Gastrocnemius medialis (tissue), 4 donors: ENCODE data around the gene KDM6A. TPM values are rescaled to one million over a fixed set of nuclear protein-coding genes. Genes with fewer than 3 reads are reported as not detected.
"Not testable (repeated sequence)": the region's sequence is repeated elsewhere in the genome, so short reads cannot be mapped to it uniquely, and the experiment has no call there.

ENCODE experiments used
- ATAC-seq, 2 donors: fragments of 150-250 bp; one replicate each; pipeline ENCODE4 v1.9.1; 2016
- DNase-seq, 2 donors: peaks; one replicate each; pipeline ENCODE4 v3.0.0-alpha.2; 2019
- H3K27ac ChIP-seq, 4 donors: fragments of 200-600 bp; sonication (generic); 1 replicate in 1 of 4; 2 replicates in 3 of 4; pipeline ENCODE4 v1.5.1; 2016 to 2018; ENCODE audit warnings: mild to moderate bottlenecking in 2 of 4, moderate library complexity in 1 of 4
- H3K27me3 ChIP-seq, 3 donors: fragments of 200-600 bp; sonication (generic) in 2 of 3; 1 replicate in 1 of 3; 2 replicates in 2 of 3; pipeline versions ENCODE4 v1.5.1 to v1.6.0; 2016 to 2019; ENCODE audit warnings: mild to moderate bottlenecking in 1 of 3, moderate library complexity in 1 of 3
- H3K36me3 ChIP-seq, 2 donors: fragments of 200-600 bp; sonication (generic) in 1 of 2; one replicate each; pipeline ENCODE4 v1.5.1; 2017 to 2018
- H3K4me1 ChIP-seq, 2 donors: fragments of 200-600 bp; sonication (generic) in 1 of 2; one replicate each; pipeline ENCODE4 v1.5.1; 2016 to 2017; ENCODE audit warnings: mild to moderate bottlenecking in 2 of 2
- H3K4me3 ChIP-seq, 4 donors: fragments of 200-600 bp; sonication (generic) in 3 of 4; 1 replicate in 1 of 4; 2 replicates in 3 of 4; pipeline ENCODE4 v1.5.1; 2016 to 2019; ENCODE audit warnings: mild to moderate bottlenecking in 2 of 4
- H3K9me3 ChIP-seq, 3 donors: fragments of 200-600 bp; sonication (generic) in 2 of 3; 1 replicate in 1 of 3; 2 replicates in 2 of 3; pipeline ENCODE4 v1.5.1; 2016 to 2019
- POLR2A ChIP-seq, 2 donors: fragments of 450-650 bp; IDR thresholded peaks; one replicate each; pipeline ENCODE4 v1.6.1; 2017; ENCODE audit warnings: antibody characterized with exemption in 2 of 2, mild to moderate bottlenecking in 2 of 2, moderate library complexity in 2 of 2
- in situ Hi-C, 4 donors: fragments of 200-750 bp; cut with MboI; loops; one replicate each; pipeline versions ENCODE4 v1.15.0 to v1.8.0; 2017; ENCODE audit warnings: low sequenced_read_pairs in 4 of 4
- intact Hi-C: fragments of 100-400 bp; cut with DNase I; formaldehyde crosslinking; loops from one replicate; pipeline ENCODE4 v1.15.1; 2023; ENCODE audit warnings: low total_unique reads
- total RNA-seq, 4 donors: library from RNA; depleted of rRNA; stranded (reverse); fragments of >200 nt; gene quantifications; one replicate each; pipeline versions ENCODE4 v1.1.0 to v1.2.3, GENCODE V29; 2016
- TF ChIP-seq, protein P1 (sequence below), 5 experiments: fragments of 450-650 bp in 3 of 5; fragments of 200-600 bp in 2 of 5; sonication (generic) in 2 of 5; IDR thresholded peaks in 4 of 5; conservative IDR thresholded peaks in 1 of 5; 1 replicate in 4 of 5; 2 replicates in 1 of 5; pipeline ENCODE4 v1.5.1; 2016 to 2019; ENCODE audit warnings: antibody characterized with exemption in 5 of 5, mild to moderate bottlenecking in 3 of 5, moderate library complexity in 3 of 5

Gene KDM6A
- total RNA-seq, 4 donors from 2014 or later = 14.3 to 29.2 (median 20.1) TPM

DNA sequence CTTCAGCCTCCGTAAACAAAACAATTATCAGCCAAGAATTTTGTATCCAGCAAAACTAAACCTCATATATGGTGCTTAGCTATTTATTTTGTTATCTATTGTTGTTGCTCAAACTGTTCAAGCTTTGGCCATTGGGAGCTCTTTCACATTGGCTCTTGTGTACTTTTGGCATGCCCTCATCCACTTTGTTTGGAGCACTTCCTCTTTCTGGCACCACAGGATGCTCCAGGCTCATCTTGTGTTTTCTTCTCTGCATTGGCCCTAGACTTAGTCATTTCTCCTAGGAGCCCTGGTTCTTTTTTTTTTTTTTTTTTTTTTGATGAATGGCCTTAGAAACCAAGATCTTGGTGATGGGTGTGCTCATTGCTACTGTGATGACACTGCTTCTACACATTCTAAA is 253.2 kb downstream of the KDM6A start:
- no peak for TF ChIP-seq POLR2A (IDR thresholded peaks at IDR 0.05)
- TF ChIP-seq, protein P1, sequence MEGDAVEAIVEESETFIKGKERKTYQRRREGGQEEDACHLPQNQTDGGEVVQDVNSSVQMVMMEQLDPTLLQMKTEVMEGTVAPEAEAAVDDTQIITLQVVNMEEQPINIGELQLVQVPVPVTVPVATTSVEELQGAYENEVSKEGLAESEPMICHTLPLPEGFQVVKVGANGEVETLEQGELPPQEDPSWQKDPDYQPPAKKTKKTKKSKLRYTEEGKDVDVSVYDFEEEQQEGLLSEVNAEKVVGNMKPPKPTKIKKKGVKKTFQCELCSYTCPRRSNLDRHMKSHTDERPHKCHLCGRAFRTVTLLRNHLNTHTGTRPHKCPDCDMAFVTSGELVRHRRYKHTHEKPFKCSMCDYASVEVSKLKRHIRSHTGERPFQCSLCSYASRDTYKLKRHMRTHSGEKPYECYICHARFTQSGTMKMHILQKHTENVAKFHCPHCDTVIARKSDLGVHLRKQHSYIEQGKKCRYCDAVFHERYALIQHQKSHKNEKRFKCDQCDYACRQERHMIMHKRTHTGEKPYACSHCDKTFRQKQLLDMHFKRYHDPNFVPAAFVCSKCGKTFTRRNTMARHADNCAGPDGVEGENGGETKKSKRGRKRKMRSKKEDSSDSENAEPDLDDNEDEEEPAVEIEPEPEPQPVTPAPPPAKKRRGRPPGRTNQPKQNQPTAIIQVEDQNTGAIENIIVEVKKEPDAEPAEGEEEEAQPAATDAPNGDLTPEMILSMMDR (IDR thresholded peaks at IDR 0.05 in 4 of 5, conservative IDR thresholded peaks at IDR 0.05 in 1 of 5) = no peak
- in situ Hi-C loops = no loop called here
- no peak for ATAC-seq

DNA sequence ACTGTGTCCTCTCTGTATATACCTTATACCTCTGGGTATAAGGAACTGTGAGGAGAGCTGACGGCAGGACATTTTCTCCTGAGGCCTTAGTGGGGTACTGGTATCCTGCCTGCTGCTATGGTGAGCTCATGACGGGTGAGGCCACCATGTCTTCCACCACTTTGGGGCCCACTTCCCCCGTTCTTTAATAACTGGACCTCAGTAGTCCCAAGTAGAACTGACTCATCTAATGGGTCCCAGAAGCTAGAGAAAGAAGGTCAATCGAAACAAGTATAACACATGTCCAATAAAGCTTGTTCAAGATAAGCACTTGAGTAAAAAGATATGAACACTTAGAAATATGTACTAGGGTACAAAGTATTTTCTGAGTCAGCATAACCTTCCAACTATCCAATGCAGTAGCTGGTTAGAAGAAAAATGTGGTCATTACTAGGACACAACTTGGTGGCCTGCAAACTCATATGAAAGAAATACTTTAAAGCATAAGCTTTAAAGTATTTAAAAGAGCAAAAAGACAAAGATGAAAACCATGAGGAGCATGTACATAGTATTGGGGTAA is 256.0 kb downstream of the KDM6A start:
- no peaks in the 10 kb centered on the region for H3K4me1 ChIP-seq
- H3K4me3 ChIP-seq = no peak overlapping the region
- no peaks in the 10 kb centered on the region for H3K36me3 ChIP-seq
- TF ChIP-seq POLR2A (IDR thresholded peaks at IDR 0.05) = no peak
- TF ChIP-seq, protein P1 (IDR thresholded peaks at IDR 0.05 in 4 of 5, conservative IDR thresholded peaks at IDR 0.05 in 1 of 5) = no peak
- in situ Hi-C loops (no loop called here), intact Hi-C loops (no loop called here)
- H3K27me3 ChIP-seq = no peaks in the 10 kb centered on the region
- H3K27ac ChIP-seq = no peak overlapping the region
- H3K9me3 ChIP-seq = no peaks in the 10 kb centered on the region
- ATAC-seq (no peak), DNase-seq (no peak)

More for the DNA sequence above, 253.2 kb downstream of the KDM6A start:
- Histone ChIP-seq H3K4me1 (no peaks in the 10 kb centered on the region), H3K27me3 (peaks cover 0 to 2% (median 0%) of the 10 kb centered on the region in 3 donors), H3K9me3 (no peaks in the 10 kb centered on the region), H3K4me3 (no peak overlapping the region), H3K27ac (no peak overlapping the region), H3K36me3 (no peaks in the 10 kb centered on the region)
- intact Hi-C loops = no loop called here
- no peak for DNase-seq

DNA sequence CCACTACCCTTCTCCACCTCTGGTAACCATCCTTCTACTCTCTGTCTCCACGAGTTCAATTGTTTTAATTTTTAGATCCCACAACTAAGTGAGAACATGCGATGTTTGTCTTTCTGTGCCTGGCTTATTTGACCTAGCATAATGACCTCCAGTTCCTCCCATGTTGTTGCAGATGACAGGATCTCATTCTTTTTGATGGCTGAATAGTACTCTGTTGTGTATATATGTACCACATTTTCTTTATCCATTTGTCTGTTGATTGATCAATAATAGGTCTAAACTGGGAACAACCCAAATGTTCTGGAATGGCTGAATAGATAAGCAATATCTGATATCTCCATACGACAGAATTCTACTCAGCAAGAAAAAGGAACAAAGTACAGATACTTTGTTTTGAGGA is 260.5 kb downstream of the KDM6A start:
- intact Hi-C loops (no loop called here), in situ Hi-C loops (no loop called here)
- no peak for ATAC-seq

DNA sequence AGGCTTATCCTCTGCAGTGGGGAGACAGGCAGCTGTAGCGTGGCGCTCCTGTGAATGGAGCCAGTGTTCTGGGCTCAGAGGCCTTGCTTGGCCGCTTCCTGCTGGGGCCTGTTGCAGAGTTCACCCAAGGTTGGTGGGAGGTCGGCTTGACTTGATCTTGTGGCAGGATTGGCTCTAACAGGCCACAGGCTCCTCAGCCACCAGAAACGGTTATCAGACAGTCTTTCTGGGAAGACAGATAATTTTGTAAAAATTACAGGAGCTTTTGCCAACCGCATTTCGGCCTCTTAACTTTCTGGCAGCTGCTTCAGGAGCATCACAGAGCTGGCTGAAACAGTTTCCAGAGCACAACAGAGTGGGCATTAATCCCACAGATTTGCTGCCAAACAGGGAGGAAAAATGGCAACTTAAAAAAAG is 261.3 kb downstream of the KDM6A start:
- intact Hi-C loops (no loop called here), in situ Hi-C loops (no loop called here)
- H3K9me3 ChIP-seq = no peaks in the 10 kb centered on the region
- H3K36me3 ChIP-seq = no peaks in the 10 kb centered on the region
- H3K4me3 ChIP-seq = no peak overlapping the region
- H3K4me1 ChIP-seq = no peaks in the 10 kb centered on the region
- H3K27me3 ChIP-seq = no peaks in the 10 kb centered on the region
- no peak overlapping the region for H3K27ac ChIP-seq
- ATAC-seq (no peak), DNase-seq (no peak)
- TF ChIP-seq POLR2A (IDR thresholded peaks at IDR 0.05) = no peak
- TF ChIP-seq, protein P1 (IDR thresholded peaks at IDR 0.05 in 4 of 5, conservative IDR thresholded peaks at IDR 0.05 in 1 of 5) = no peak

More for the DNA sequence above, 260.5 kb downstream of the KDM6A start:
- Histone ChIP-seq H3K27ac (no peak overlapping the region), H3K27me3 (no peaks in the 10 kb centered on the region), H3K4me1 (no peaks in the 10 kb centered on the region), H3K36me3 (no peaks in the 10 kb centered on the region), H3K9me3 (no peaks in the 10 kb centered on the region), H3K4me3 (no peak overlapping the region)
- TF ChIP-seq, protein P1 (IDR thresholded peaks at IDR 0.05 in 4 of 5, conservative IDR thresholded peaks at IDR 0.05 in 1 of 5) = no peak
- TF ChIP-seq POLR2A (IDR thresholded peaks at IDR 0.05) = no peak
- no peak for DNase-seq

DNA sequence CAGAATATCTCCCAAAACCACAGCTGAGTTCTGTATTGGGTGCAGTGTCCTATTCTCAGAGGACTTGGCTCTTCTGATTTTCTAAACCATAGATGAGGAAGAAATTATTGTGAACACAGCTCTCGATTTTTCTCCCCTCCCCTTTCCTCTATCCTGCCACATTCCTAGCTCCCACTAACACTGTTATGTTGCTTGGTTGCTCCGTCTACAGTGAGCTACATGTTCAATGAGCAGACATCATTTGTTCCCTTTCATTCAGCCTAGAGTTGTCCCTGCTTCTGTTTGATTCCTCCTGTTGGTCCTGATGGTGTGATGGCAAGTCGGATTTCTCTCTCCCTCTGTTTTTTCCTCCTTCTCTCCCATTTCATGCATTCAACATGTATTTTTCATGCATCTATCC is 261.8 kb downstream of the KDM6A start:
- Histone ChIP-seq H3K36me3 (no peaks in the 10 kb centered on the region), H3K9me3 (no peaks in the 10 kb centered on the region), H3K4me1 (no peaks in the 10 kb centered on the region), H3K4me3 (no peak overlapping the region), H3K27ac (no peak overlapping the region), H3K27me3 (no peaks in the 10 kb centered on the region)
- TF ChIP-seq, protein P1 (IDR thresholded peaks at IDR 0.05 in 4 of 5, conservative IDR thresholded peaks at IDR 0.05 in 1 of 5) = no peak
- no peak for TF ChIP-seq POLR2A (IDR thresholded peaks at IDR 0.05)
- intact Hi-C loops (no loop called here), in situ Hi-C loops (no loop called here)
- ATAC-seq = no peak
- DNase-seq = no peak

DNA sequence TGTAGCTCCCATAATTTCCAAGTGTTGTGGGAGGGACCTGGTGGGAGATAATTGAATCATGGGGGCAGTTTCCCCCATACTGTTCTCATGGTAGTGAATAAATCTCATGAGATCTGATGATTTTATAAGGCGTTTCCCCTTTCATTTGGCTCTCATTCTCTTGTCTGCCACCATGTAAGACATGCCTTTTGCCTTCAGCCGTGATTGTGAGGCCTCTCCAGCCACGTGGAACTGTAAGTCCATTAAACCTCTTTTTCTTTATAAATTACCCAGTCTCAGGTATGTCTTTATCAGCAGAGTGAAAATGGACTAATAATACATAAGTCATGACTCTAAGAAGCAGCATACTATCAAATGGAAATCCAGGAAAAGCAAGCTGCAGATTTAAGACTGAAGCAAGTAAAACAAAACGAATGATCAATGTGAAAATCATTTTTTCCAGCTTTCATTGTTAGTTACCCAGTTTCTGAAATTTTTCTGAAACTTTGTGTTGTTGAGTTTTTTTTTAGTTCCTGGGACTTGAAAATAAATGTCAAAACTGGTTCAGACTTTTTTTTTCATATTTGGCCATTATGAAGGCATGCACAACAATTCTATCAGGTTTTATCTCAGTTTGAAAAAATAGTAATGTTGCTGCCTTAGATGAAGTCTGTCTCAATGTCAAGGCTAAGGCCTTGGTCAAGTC is 262.5 kb downstream of the KDM6A start:
- H3K9me3 ChIP-seq, H3K4me1 ChIP-seq, in situ Hi-C loops, H3K27me3 ChIP-seq, H3K27ac ChIP-seq, H3K4me3 ChIP-seq, DNase-seq, intact Hi-C loops, ATAC-seq, H3K36me3 ChIP-seq: not testable (repeated sequence)
